ENCODE data around the gene TMEM200C. TPM values are rescaled to one million over a fixed set of nuclear protein-coding genes. Genes with fewer than 3 reads are reported as not detected.

Gene TMEM200C
- total and polyA plus RNA-seq, 9 donors, result 0.26 to 2.0 (median 0.91) TPM

- Histone ChIP-seq H3K27me3 (ENCODE audit: control insufficient read depth, insufficient read depth, low read length) (no peaks in the 10 kb centered on the region), H3K27ac (ENCODE audit: low read length) (no peak overlapping the region), H3K36me3 (ENCODE audit: control insufficient read depth, insufficient read depth, low read length) (no peaks in the 10 kb centered on the region), H3K4me3 (ENCODE audit: low read length) (no peak overlapping the region), H3K4me1 (ENCODE audit: control insufficient read depth, insufficient read depth, low read length) (no peaks in the 10 kb centered on the region), H3K9me3 (replicated peaks; ENCODE audit: control insufficient read depth, low read depth, low read length) (no peaks in the 10 kb centered on the region)
- no peak for DNase-seq
- WGBS (ENCODE audit: insufficient coverage), result no CpG with 5 or more reads among the region's 2 CpGs
These were observed 55.3 kb downstream of the TMEM200C start for GRCh38 chr18:5840025-5840424.

- Histone ChIP-seq H3K9me3 (replicated peaks; ENCODE audit: control insufficient read depth, low read depth, low read length) (no peaks in the 10 kb centered on the region), H3K4me1 (ENCODE audit: control insufficient read depth, insufficient read depth, low read length) (no peaks in the 10 kb centered on the region), H3K36me3 (ENCODE audit: control insufficient read depth, insufficient read depth, low read length) (no peaks in the 10 kb centered on the region), H3K4me3 (ENCODE audit: low read length) (no peak overlapping the region), H3K27ac (ENCODE audit: low read length) (no peak overlapping the region), H3K27me3 (ENCODE audit: control insufficient read depth, insufficient read depth, low read length) (no peaks in the 10 kb centered on the region)
- DNase-seq, result no peak
- 95% methylated on average over 6 of the region's 8 CpGs for WGBS (ENCODE audit: insufficient coverage)
These were observed 56.2 kb downstream of the TMEM200C start for GRCh38 chr18:5839102-5839501.
